HepG2 (cell line): ENCODE results near the gene TP53TG5. TPM values are rescaled to one million over a fixed set of nuclear protein-coding genes. Genes with fewer than 3 reads are reported as not detected.

ENCODE experiments used
- ARNT2 ChIP-seq: sonication (generic); formaldehyde crosslinking; IDR thresholded peaks from 2 replicates; pipeline ENCODE4 v1.8.0; 2022; ENCODE audit warnings: mild to moderate bottlenecking, low read depth, missing genetic modification reagents, moderate library complexity
- CCAR2 ChIP-seq: fragments of 200-400 bp; formaldehyde crosslinking; optimal IDR thresholded peaks from 2 replicates; pipeline ENCODE3; 2018; ENCODE audit warnings: low read depth, mild to moderate bottlenecking, low read length, moderate library complexity
- ELF3 ChIP-seq: IDR thresholded peaks from 2 replicates; pipeline ENCODE4 v1.6.1; 2016; ENCODE audit warnings: missing genetic modification reagents, missing compliant biosample characterization
- FIP1L1 ChIP-seq: fragments of 200-400 bp; formaldehyde crosslinking; IDR thresholded peaks from 2 replicates; pipeline ENCODE4 v1.6.1; 2018; ENCODE audit warnings: low read depth, mild to moderate bottlenecking, low read length, moderate library complexity, borderline replicate concordance; ENCODE audit not compliant: insufficient read depth
- HIVEP1 ChIP-seq: sonication (generic); formaldehyde crosslinking; IDR thresholded peaks from 2 replicates; pipeline ENCODE4 v1.4.0; 2020; ENCODE audit warnings: mild to moderate bottlenecking, missing genetic modification reagents
- HOXA9 ChIP-seq: sonication (generic); formaldehyde crosslinking; IDR thresholded peaks from 2 replicates; pipeline ENCODE4 v1.8.1; 2022; ENCODE audit warnings: missing genetic modification reagents, mild to moderate bottlenecking, moderate library complexity, borderline replicate concordance
- MTA3 ChIP-seq: sonication (generic); formaldehyde crosslinking; IDR thresholded peaks from 2 replicates; pipeline ENCODE4 v1.4.0; 2020; ENCODE audit warnings: missing genetic modification reagents
- MXI1 ChIP-seq: IDR thresholded peaks from 3 replicates; pipeline ENCODE4 v1.6.1; 2012; ENCODE audit warnings: low read depth, low read length, inconsistent platforms, borderline replicate concordance
- NR2F6 ChIP-seq, 2 experiments: IDR thresholded peaks; 2 replicates each; pipeline ENCODE4 v1.6.1; 2016; ENCODE audit warnings: antibody characterized with exemption in 1 of 2, mild to moderate bottlenecking in 1 of 2
- RBAK ChIP-seq: sonication (generic); formaldehyde crosslinking; IDR thresholded peaks from 2 replicates; pipeline ENCODE4 v1.5.1; 2020; ENCODE audit warnings: mild to moderate bottlenecking, missing genetic modification reagents
- REPIN1 ChIP-seq: sonication (generic); formaldehyde crosslinking; IDR thresholded peaks from 2 replicates; pipeline ENCODE4 v1.8.0; 2022; ENCODE audit warnings: missing genetic modification reagents, low read depth, mild to moderate bottlenecking, borderline replicate concordance
- SAP130 ChIP-seq: IDR thresholded peaks from 2 replicates; pipeline ENCODE4 v1.6.1; 2016; ENCODE audit warnings: low read depth
- SETDB1 ChIP-seq: sonication (generic); formaldehyde crosslinking; IDR thresholded peaks from 2 replicates; pipeline ENCODE4 v1.5.1; 2020; ENCODE audit warnings: missing genetic modification reagents, mild to moderate bottlenecking, borderline replicate concordance
- SIX1 ChIP-seq: sonication (generic); formaldehyde crosslinking; IDR thresholded peaks from 2 replicates; pipeline ENCODE4 v1.4.0; 2020; ENCODE audit warnings: missing genetic modification reagents, borderline replicate concordance
- SMAD9 ChIP-seq: sonication (generic); formaldehyde crosslinking; IDR thresholded peaks from 2 replicates; pipeline ENCODE4 v1.5.1; 2020; ENCODE audit warnings: mild to moderate bottlenecking, missing genetic modification reagents
- SP4 ChIP-seq: sonication (generic); formaldehyde crosslinking; IDR thresholded peaks from 2 replicates; pipeline ENCODE4 v1.8.1; 2023; ENCODE audit warnings: mild to moderate bottlenecking, missing genetic modification reagents
- TEAD2 ChIP-seq: sonication (generic); formaldehyde crosslinking; IDR thresholded peaks from 2 replicates; pipeline ENCODE4 v1.9.0; 2021; ENCODE audit warnings: missing genetic modification reagents
- TEAD3 ChIP-seq: optimal IDR thresholded peaks from 2 replicates; pipeline ENCODE3; 2016; ENCODE audit warnings: borderline replicate concordance
- ZEB1 ChIP-seq: IDR thresholded peaks from 2 replicates; pipeline ENCODE4 v1.6.1; 2012; ENCODE audit warnings: mild to moderate bottlenecking, low read depth, inconsistent platforms; ENCODE audit not compliant: insufficient replicate concordance
- ZNF337 ChIP-seq: sonication (generic); formaldehyde crosslinking; IDR thresholded peaks from 2 replicates; pipeline ENCODE4 v1.5.1; 2020; ENCODE audit warnings: missing genetic modification reagents, low read depth, mild to moderate bottlenecking, borderline replicate concordance
- ZNF451 ChIP-seq: sonication (generic); formaldehyde crosslinking; IDR thresholded peaks from 2 replicates; pipeline ENCODE4 v1.5.0; 2020; ENCODE audit warnings: mild to moderate bottlenecking, missing genetic modification reagents
- ZNF546 ChIP-seq: sonication (generic); formaldehyde crosslinking; conservative IDR thresholded peaks from 2 replicates; pipeline ENCODE4 v1.8.1; 2023; ENCODE audit warnings: mild to moderate bottlenecking, missing genetic modification reagents
- polyA plus RNA-seq, 8 experiments: library from polyadenylated mRNA; depleted of rRNA in 3 of 8; stranded (reverse) in 7 of 8; unstranded in 1 of 8; fragments of >200 nt; fragmentation: Illumina TruSeq in 4 of 8; extraction: Trizol in 4 of 8; gene quantifications; 2 replicates each; pipeline versions ENCODE4 v1.2.1 to v1.2.3, GENCODE V29; 2011 to 2016; ENCODE audit warnings: low read depth in 4 of 8, missing spikeins in 1 of 8, mixed read lengths in 1 of 8; ENCODE audit not compliant: insufficient read depth in 1 of 8
- total RNA-seq, 5 experiments: library from RNA; depleted of rRNA; stranded (reverse); fragments of >200 nt; fragmentation: Illumina TruSeq; extraction: Trizol; gene quantifications; 2 replicates each; pipeline ENCODE4 v1.2.3, GENCODE V29; 2016; ENCODE audit warnings: low read depth in 1 of 5
- TF ChIP-seq, protein P1 (sequence below): sonication (generic); formaldehyde crosslinking; IDR thresholded peaks from 2 replicates; pipeline ENCODE4 v1.5.1; 2020; ENCODE audit warnings: mild to moderate bottlenecking, missing genetic modification reagents, moderate library complexity
- TF ChIP-seq, protein P2 (sequence below): sonication (generic); formaldehyde crosslinking; IDR thresholded peaks from 2 replicates; pipeline ENCODE4 v1.5.1; 2020; ENCODE audit warnings: missing genetic modification reagents, mild to moderate bottlenecking, borderline replicate concordance

The TP53TG5 gene
- total and polyA plus RNA-seq, 2 of the 13 experiments (the other 11 are each of a cell fraction or from before 2014, with no cell fraction given), result 0.11 TPM; not detected in 1

DNA sequence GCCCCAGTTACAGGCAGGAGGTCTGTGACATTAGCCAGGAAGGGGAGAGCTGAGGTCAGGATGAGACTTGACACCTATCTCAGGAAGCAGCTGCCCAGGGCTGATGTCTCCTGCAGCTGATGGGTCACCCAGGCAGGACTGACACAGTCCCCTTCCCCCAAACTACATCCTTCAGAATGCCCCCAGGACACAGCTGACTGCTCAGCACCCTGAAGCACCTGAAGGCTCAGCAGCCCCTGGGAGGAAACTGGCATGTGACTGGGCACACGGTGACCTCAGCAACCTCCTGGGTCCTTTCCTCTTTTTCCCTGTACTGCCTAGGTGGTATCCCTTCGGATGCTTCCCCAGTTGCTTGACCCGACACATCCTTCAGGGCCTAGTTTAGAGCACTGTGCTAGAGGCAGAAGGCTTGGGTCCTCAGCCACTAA lies 31.8 kb downstream of the TP53TG5 start (continued):
- TF ChIP-seq RBAK (CRISPR knock-in tag) (no peak), ARNT2 (CRISPR knock-in tag) (0 out of 2 replicates have a peak, but pooled peaks have one; percentile 12), FIP1L1 (no peak), NR2F6 (IDR thresholded peaks at IDR 0.05) (no peak), NR2F6 (CRISPR knock-in tag; IDR thresholded peaks at IDR 0.05) (0 out of 2 replicates have a peak, but pooled peaks have one; percentile 5), HIVEP1 (CRISPR knock-in tag) (no peak), TEAD2 (CRISPR knock-in tag) (no peak), SMAD9 (CRISPR knock-in tag) (no peak; the same call in 1 of the 2 replicates), ZNF337 (CRISPR knock-in tag) (no peak), ZEB1 (no peak), CCAR2 (no peak), SIX1 (CRISPR knock-in tag) (no peak), ELF3 (CRISPR knock-in tag) (no peak), ZNF451 (CRISPR knock-in tag) (no peak), SP4 (CRISPR knock-in tag) (no peak), REPIN1 (CRISPR knock-in tag) (no peak), SAP130 (peak; percentile 37; the same call in 1 of the 2 replicates), MTA3 (CRISPR knock-in tag) (no peak), SETDB1 (no peak), ZNF546 (no peak), MXI1 (no peak), HOXA9 (CRISPR knock-in tag) (no peak), TEAD3 (CRISPR knock-in tag) (no peak)
- TF ChIP-seq, protein P1, sequence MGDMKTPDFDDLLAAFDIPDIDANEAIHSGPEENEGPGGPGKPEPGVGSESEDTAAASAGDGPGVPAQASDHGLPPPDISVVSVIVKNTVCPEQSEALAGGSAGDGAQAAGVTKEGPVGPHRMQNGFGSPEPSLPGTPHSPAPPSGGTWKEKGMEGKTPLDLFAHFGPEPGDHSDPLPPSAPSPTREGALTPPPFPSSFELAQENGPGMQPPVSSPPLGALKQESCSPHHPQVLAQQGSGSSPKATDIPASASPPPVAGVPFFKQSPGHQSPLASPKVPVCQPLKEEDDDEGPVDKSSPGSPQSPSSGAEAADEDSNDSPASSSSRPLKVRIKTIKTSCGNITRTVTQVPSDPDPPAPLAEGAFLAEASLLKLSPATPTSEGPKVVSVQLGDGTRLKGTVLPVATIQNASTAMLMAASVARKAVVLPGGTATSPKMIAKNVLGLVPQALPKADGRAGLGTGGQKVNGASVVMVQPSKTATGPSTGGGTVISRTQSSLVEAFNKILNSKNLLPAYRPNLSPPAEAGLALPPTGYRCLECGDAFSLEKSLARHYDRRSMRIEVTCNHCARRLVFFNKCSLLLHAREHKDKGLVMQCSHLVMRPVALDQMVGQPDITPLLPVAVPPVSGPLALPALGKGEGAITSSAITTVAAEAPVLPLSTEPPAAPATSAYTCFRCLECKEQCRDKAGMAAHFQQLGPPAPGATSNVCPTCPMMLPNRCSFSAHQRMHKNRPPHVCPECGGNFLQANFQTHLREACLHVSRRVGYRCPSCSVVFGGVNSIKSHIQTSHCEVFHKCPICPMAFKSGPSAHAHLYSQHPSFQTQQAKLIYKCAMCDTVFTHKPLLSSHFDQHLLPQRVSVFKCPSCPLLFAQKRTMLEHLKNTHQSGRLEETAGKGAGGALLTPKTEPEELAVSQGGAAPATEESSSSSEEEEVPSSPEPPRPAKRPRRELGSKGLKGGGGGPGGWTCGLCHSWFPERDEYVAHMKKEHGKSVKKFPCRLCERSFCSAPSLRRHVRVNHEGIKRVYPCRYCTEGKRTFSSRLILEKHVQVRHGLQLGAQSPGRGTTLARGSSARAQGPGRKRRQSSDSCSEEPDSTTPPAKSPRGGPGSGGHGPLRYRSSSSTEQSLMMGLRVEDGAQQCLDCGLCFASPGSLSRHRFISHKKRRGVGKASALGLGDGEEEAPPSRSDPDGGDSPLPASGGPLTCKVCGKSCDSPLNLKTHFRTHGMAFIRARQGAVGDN, result peak; percentile 69
- TF ChIP-seq, protein P2, sequence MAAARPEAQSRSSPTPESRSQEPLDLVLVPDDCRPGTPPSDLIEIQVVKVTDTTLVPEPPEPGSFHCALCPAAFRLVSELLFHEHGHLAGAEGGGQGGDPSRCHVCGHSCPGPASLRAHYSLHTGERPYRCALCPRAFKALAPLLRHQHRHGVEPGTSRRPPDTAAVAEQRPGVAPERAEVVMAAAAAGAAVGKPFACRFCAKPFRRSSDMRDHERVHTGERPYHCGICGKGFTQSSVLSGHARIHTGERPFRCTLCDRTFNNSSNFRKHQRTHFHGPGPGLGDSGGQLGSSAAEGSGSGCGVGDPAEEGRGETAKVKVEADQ, result peak; percentile 81
